ENCODE results near the gene CHST14. TPM values are rescaled to one million over a fixed set of nuclear protein-coding genes. Genes with fewer than 3 reads are reported as not detected.

CHST14 gene
- total and polyA plus RNA-seq, 2 donors from 2014 or later, result 11.9 to 14.3 TPM

DNA sequence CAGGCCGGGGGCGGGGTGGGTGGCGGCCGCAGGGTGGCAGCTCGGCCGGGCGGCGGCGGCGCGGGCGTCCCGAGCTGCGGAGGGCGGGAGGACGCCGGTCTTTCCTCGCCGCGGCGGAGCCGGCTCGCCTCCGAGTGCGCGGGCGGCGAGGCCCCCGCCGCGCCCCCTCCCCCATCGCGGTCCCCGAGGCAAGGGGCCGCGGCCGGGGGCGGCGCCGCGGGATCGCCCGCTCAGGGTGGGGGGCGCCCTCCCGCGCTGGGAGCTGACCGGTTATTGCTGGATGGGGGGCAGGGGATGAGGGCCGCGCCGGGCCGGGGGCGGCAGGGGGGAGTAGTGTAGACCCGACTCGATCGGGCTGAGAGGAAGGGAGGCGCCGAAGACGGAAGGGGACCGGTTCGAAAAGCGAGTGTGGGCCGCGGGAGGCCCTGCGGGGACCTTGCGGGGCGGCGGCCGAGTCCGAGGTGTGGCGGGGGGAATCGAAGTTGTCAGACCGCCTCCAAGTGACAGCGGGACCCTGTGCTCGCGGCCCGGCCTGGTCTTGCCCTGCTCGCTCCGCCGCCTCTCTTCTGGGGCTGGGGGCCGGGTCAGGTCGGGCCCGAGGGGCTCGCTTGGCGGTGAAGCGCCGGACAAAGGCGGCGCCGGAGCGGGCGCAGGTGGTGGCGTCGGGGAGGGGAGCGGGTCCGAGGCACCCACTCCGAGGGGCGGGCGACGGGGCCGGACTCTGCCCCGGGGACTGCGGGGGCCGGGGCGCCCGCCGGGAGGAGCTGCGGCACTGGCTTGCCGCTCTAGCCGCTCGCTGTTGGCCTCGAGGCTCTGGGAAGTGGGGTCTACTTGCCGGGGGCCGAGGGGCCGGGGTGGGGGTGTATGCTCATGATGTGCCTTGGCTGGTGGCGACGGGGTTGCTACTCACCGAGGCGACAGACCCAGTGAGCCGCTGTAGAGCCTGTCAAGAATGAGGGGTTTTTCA is 28.9 kb upstream of the CHST14 start:
- intact Hi-C loops (cut with DNase I), result no loop called here
- DNase-seq (peak; percentile 57 to 85 (median 69)), FAIRE-seq (no peak)
- Histone ChIP-seq H3K4me3 (ENCODE audit: low read length in 3 of 3) (peak overlapping the region; percentile 30 to 67 (median 65)), H3K9me3 (ENCODE audit: control insufficient read depth in 2 of 3, insufficient read depth in 1 of 3, low read length in 3 of 3) (no peaks in the 10 kb centered on the region), H3K27me3 (ENCODE audit: control insufficient read depth, insufficient read depth, low read length) (no peaks in the 10 kb centered on the region), H3K4me1 (ENCODE audit: control insufficient read depth in 2 of 3, insufficient read depth in 2 of 3, low read depth in 1 of 3, low read length in 3 of 3) (peaks cover 0 to 21% (median 0%) of the 10 kb centered on the region in 3 donors), H3K36me3 (ENCODE audit: control insufficient read depth in 2 of 3, insufficient read depth in 3 of 3, low read length in 3 of 3) (no peaks in the 10 kb centered on the region), H3K27ac (ENCODE audit: low read depth in 2 of 2, low read length in 2 of 2) (no peak overlapping the region), H3K9ac (ENCODE audit: low read length in 3 of 3) (peak overlapping the region in 2 of 3 donors; percentile 55 to 67)
- TF ChIP-seq, protein P1, sequence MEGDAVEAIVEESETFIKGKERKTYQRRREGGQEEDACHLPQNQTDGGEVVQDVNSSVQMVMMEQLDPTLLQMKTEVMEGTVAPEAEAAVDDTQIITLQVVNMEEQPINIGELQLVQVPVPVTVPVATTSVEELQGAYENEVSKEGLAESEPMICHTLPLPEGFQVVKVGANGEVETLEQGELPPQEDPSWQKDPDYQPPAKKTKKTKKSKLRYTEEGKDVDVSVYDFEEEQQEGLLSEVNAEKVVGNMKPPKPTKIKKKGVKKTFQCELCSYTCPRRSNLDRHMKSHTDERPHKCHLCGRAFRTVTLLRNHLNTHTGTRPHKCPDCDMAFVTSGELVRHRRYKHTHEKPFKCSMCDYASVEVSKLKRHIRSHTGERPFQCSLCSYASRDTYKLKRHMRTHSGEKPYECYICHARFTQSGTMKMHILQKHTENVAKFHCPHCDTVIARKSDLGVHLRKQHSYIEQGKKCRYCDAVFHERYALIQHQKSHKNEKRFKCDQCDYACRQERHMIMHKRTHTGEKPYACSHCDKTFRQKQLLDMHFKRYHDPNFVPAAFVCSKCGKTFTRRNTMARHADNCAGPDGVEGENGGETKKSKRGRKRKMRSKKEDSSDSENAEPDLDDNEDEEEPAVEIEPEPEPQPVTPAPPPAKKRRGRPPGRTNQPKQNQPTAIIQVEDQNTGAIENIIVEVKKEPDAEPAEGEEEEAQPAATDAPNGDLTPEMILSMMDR (IDR thresholded peaks at IDR 0.05; ENCODE audit: borderline replicate concordance, extremely low read depth, insufficient read depth), result peak; percentile 0

DNA sequence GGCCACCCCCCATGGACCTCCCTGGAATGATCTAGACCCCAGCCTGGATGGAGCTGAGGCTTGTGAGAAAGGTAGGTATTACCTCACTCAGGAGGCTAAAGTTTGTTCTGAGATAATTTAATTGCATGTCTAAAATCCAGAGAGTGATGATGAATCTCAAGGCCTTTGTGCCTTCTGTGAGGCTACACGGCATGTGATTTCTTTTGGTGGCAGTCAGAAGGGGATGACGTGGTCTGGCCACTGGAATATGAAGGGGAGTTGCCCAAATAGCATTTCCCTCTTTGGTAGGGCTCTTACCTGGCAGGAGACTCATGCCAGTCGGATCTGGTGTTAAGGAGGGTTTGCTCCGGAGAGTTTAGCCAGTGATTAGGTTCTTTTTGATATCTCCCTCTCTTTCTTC is 27.5 kb upstream of the CHST14 start:
- H3K9ac ChIP-seq (ENCODE audit: low read length in 3 of 3), result no peak overlapping the region
- TF ChIP-seq, protein P1 (IDR thresholded peaks at IDR 0.05; ENCODE audit: borderline replicate concordance, extremely low read depth, insufficient read depth), result no peak
- H3K4me3 ChIP-seq (ENCODE audit: low read length in 3 of 3), result no peak overlapping the region
- no peaks in the 10 kb centered on the region for H3K27me3 ChIP-seq (ENCODE audit: control insufficient read depth, insufficient read depth, low read length)
- peaks cover 0 to 15% (median 0%) of the 10 kb centered on the region in 3 donors for H3K4me1 ChIP-seq (ENCODE audit: control insufficient read depth in 2 of 3, insufficient read depth in 2 of 3, low read depth in 1 of 3, low read length in 3 of 3)
- DNase-seq (peak in 1 of 5 donors; percentile 37), FAIRE-seq (no peak)
- H3K36me3 ChIP-seq (ENCODE audit: control insufficient read depth in 2 of 3, insufficient read depth in 3 of 3, low read length in 3 of 3), result no peaks in the 10 kb centered on the region
- intact Hi-C loops (cut with DNase I), result no loop called here
- no peak overlapping the region for H3K27ac ChIP-seq (ENCODE audit: low read depth in 2 of 2, low read length in 2 of 2)
- no peaks in the 10 kb centered on the region for H3K9me3 ChIP-seq (ENCODE audit: control insufficient read depth in 2 of 3, insufficient read depth in 1 of 3, low read length in 3 of 3)

DNA sequence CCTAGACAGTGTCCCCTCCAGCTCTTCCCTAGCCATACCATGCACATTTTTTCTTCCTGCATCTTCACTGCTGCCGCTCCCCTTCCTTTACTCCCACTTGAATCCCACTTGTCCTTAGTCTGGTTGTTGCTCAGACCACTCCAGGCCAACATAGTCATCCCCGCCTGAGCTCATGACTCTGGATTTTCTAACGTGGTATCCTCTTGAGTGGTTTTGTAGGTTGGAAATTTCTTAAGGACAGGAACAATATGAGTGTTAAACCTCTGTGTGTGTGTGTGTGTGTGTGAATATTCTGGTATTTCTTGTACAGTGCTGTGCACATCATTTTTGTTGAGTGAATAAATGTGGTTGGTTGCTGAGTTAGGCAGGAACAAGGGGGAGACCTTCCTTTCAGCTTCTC is 26.9 kb upstream of the CHST14 start:
- Histone ChIP-seq H3K36me3 (ENCODE audit: control insufficient read depth in 2 of 3, insufficient read depth in 3 of 3, low read length in 3 of 3) (no peaks in the 10 kb centered on the region), H3K9me3 (ENCODE audit: control insufficient read depth in 2 of 3, insufficient read depth in 1 of 3, low read length in 3 of 3) (no peaks in the 10 kb centered on the region), H3K27ac (ENCODE audit: low read depth in 2 of 2, low read length in 2 of 2) (no peak overlapping the region), H3K27me3 (ENCODE audit: control insufficient read depth, insufficient read depth, low read length) (no peaks in the 10 kb centered on the region), H3K4me1 (ENCODE audit: control insufficient read depth in 2 of 3, insufficient read depth in 2 of 3, low read depth in 1 of 3, low read length in 3 of 3) (peaks cover 0 to 15% (median 0%) of the 10 kb centered on the region in 3 donors), H3K4me3 (ENCODE audit: low read length in 3 of 3) (no peak overlapping the region), H3K9ac (ENCODE audit: low read length in 3 of 3) (no peak overlapping the region)
- FAIRE-seq, result no peak
- TF ChIP-seq, protein P1 (IDR thresholded peaks at IDR 0.05; ENCODE audit: borderline replicate concordance, extremely low read depth, insufficient read depth), result no peak
- intact Hi-C loops (cut with DNase I), result no loop called here
- DNase-seq, result peak in 1 of 5 donors; percentile 30
